ENCODE measurements around the gene JAKMIP3. TPM values are rescaled to one million over a fixed set of nuclear protein-coding genes. Genes with fewer than 3 reads are reported as not detected.

The JAKMIP3 gene
- total RNA-seq, 1 experiment from 2014 or later: 0.07 TPM

DNA sequence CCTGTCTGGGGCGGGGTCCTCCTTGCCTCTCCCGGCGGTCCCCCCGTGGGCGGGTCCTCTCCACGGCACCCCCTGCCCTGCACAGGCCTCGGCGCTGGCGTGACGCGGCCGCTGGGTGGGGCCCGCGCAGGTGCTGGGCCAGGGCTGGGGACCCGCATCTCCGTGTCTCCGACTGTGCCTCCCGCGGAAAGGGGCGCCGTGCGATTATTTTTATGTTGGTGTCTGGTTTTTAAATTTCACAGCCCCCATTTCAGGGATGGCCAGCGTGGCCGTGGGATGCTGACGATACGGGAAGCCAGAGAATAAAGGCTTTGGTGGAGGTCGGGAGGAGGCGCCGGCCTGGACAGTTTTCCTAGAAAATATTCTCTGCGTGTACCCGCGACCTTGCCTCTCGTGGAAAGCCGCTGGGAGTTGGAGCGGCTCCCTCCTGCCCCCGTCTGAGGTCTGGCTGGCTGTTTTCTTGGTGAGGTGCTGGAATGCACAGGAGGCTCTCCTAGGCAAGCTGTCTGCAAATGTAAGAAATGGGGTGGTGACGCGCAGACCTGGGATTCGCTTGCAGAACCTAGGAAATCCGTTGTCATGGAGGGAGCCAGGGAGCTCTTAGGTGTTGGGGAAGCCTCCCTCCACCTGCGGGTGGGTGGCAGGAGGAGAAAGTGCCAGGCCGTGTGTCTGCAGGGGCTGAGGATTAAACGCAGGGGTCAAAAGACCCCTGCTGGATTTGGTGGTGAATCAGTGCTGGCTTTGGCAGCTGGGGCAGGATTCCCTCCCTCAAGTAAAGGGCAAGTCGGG is 28.7 kb upstream of the JAKMIP3 start:
- Histone ChIP-seq H3K4me1 (ENCODE audit: low read length) (no peaks in the 10 kb centered on the region), H3K9me3 (ENCODE audit: low read length) (no peaks in the 10 kb centered on the region), H3K27me3 (ENCODE audit: low read length) (no peaks in the 10 kb centered on the region), H3K27ac (ENCODE audit: low read length) (no peak overlapping the region), H3K36me3 (ENCODE audit: insufficient read depth, low read length) (no peaks in the 10 kb centered on the region), H3K79me2 (ENCODE audit: low read length) (no peaks in the 10 kb centered on the region), H4K20me1 (ENCODE audit: insufficient read depth, low read depth, low read length) (no peaks in the 10 kb centered on the region), H3K4me2 (ENCODE audit: low read depth, low read length, poor library complexity, severe bottlenecking) (no peak overlapping the region), H3K9ac (ENCODE audit: low read length) (no peak overlapping the region), H2AFZ (ENCODE audit: low read length) (no peak overlapping the region), H3K4me3 (ENCODE audit: low read length) (no peak overlapping the region), H3K9me2 (replicated peaks; ENCODE audit: insufficient read depth, low read length) (no peaks in the 10 kb centered on the region)
- DNase-seq: no peak

- Histone ChIP-seq H3K9me3 (ENCODE audit: low read length) (no peaks in the 10 kb centered on the region), H3K79me2 (ENCODE audit: low read length) (no peaks in the 10 kb centered on the region), H3K27ac (ENCODE audit: low read length) (no peak overlapping the region), H3K9me2 (replicated peaks; ENCODE audit: insufficient read depth, low read length) (no peaks in the 10 kb centered on the region), H3K4me3 (ENCODE audit: low read length) (no peak overlapping the region), H3K9ac (ENCODE audit: low read length) (no peak overlapping the region), H3K36me3 (ENCODE audit: insufficient read depth, low read length) (no peaks in the 10 kb centered on the region), H3K4me2 (ENCODE audit: low read depth, low read length, poor library complexity, severe bottlenecking) (no peak overlapping the region), H4K20me1 (ENCODE audit: insufficient read depth, low read depth, low read length) (no peaks in the 10 kb centered on the region), H2AFZ (ENCODE audit: low read length) (no peak overlapping the region), H3K27me3 (ENCODE audit: low read length) (no peaks in the 10 kb centered on the region), H3K4me1 (ENCODE audit: low read length) (no peaks in the 10 kb centered on the region)
- DNase-seq: no peak
Measured at GRCh38 chr10:132037676-132037975, 28.1 kb upstream of the JAKMIP3 start.

GRCh38 chr10:132039371-132039770 is 26.4 kb upstream of the JAKMIP3 start:
- no peaks in the 10 kb centered on the region for H3K9me3 ChIP-seq (ENCODE audit: low read length)
- H3K36me3 ChIP-seq (ENCODE audit: insufficient read depth, low read length): no peaks in the 10 kb centered on the region
- no peak overlapping the region for H2AFZ ChIP-seq (ENCODE audit: low read length)
- no peaks in the 10 kb centered on the region for H3K9me2 ChIP-seq (replicated peaks; ENCODE audit: insufficient read depth, low read length)
- no peak for DNase-seq
- no peaks in the 10 kb centered on the region for H3K79me2 ChIP-seq (ENCODE audit: low read length)
- no peaks in the 10 kb centered on the region for H4K20me1 ChIP-seq (ENCODE audit: insufficient read depth, low read depth, low read length)
- H3K4me1 ChIP-seq (ENCODE audit: low read length): no peaks in the 10 kb centered on the region
- H3K4me2 ChIP-seq (ENCODE audit: low read depth, low read length, poor library complexity, severe bottlenecking): no peak overlapping the region
- no peak overlapping the region for H3K9ac ChIP-seq (ENCODE audit: low read length)
- H3K27me3 ChIP-seq (ENCODE audit: low read length): no peaks in the 10 kb centered on the region
- no peak overlapping the region for H3K4me3 ChIP-seq (ENCODE audit: low read length)
- no peak overlapping the region for H3K27ac ChIP-seq (ENCODE audit: low read length)

DNA sequence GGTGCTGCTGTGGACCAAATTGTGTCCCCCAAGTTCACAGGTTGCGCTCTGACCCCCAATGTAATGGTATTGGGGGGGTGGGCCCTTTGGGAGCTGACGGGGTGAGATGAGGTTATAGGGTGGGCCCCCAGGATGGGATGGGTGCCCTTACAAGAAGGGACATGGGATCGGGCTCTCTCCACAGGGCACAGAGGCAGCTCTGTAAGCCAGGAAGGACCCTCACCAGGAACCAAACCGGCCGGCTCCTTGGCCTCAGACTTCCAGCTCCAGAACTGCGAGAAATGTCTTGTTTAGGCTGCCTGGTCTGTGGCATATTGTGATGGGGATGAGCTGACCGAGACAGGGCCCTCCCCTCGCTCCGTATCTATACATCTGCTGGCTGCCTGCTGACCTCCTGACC is 25.7 kb upstream of the JAKMIP3 start:
- H3K27me3 ChIP-seq (ENCODE audit: low read length): no peaks in the 10 kb centered on the region
- no peaks in the 10 kb centered on the region for H3K79me2 ChIP-seq (ENCODE audit: low read length)

DNA sequence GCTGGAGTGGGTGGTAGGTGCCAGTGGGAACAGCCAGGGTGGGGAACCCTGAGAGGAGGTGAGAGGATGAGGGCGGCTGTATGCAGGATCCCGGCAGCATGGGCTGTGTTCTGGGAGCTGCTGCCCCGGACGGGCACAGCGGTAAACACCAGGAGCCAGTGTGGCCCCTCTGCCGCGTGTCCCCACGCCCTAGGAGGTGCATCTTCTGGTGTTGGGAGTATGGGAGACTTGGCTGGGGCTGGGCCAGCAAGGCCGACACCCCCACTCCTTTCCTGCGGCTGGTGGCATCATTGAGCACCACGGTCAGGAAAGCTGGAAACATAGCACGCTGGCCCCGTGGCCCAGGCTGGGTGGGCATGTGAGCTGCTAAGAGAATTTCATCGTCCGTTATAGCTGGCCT is 24.4 kb upstream of the JAKMIP3 start:
- Histone ChIP-seq H3K9ac (ENCODE audit: low read length) (no peak overlapping the region), H3K36me3 (ENCODE audit: insufficient read depth, low read length) (no peaks in the 10 kb centered on the region), H3K4me1 (ENCODE audit: low read length) (no peaks in the 10 kb centered on the region), H3K27ac (ENCODE audit: low read length) (no peak overlapping the region), H3K9me2 (replicated peaks; ENCODE audit: insufficient read depth, low read length) (no peaks in the 10 kb centered on the region), H2AFZ (ENCODE audit: low read length) (no peak overlapping the region), H4K20me1 (ENCODE audit: insufficient read depth, low read depth, low read length) (no peaks in the 10 kb centered on the region), H3K9me3 (ENCODE audit: low read length) (no peaks in the 10 kb centered on the region), H3K79me2 (ENCODE audit: low read length) (no peaks in the 10 kb centered on the region), H3K27me3 (ENCODE audit: low read length) (no peaks in the 10 kb centered on the region), H3K4me3 (ENCODE audit: low read length) (no peak overlapping the region), H3K4me2 (ENCODE audit: low read depth, low read length, poor library complexity, severe bottlenecking) (no peak overlapping the region)
- DNase-seq: no peak

More for the DNA sequence above, 25.7 kb upstream of the JAKMIP3 start:
- Histone ChIP-seq H3K9ac (ENCODE audit: low read length) (no peak overlapping the region), H4K20me1 (ENCODE audit: insufficient read depth, low read depth, low read length) (no peaks in the 10 kb centered on the region), H3K4me2 (ENCODE audit: low read depth, low read length, poor library complexity, severe bottlenecking) (no peak overlapping the region), H3K9me3 (ENCODE audit: low read length) (no peaks in the 10 kb centered on the region), H3K4me1 (ENCODE audit: low read length) (no peaks in the 10 kb centered on the region), H2AFZ (ENCODE audit: low read length) (no peak overlapping the region), H3K36me3 (ENCODE audit: insufficient read depth, low read length) (no peaks in the 10 kb centered on the region), H3K9me2 (replicated peaks; ENCODE audit: insufficient read depth, low read length) (no peaks in the 10 kb centered on the region), H3K27ac (ENCODE audit: low read length) (no peak overlapping the region), H3K4me3 (ENCODE audit: low read length) (no peak overlapping the region)
- DNase-seq: no peak

DNA sequence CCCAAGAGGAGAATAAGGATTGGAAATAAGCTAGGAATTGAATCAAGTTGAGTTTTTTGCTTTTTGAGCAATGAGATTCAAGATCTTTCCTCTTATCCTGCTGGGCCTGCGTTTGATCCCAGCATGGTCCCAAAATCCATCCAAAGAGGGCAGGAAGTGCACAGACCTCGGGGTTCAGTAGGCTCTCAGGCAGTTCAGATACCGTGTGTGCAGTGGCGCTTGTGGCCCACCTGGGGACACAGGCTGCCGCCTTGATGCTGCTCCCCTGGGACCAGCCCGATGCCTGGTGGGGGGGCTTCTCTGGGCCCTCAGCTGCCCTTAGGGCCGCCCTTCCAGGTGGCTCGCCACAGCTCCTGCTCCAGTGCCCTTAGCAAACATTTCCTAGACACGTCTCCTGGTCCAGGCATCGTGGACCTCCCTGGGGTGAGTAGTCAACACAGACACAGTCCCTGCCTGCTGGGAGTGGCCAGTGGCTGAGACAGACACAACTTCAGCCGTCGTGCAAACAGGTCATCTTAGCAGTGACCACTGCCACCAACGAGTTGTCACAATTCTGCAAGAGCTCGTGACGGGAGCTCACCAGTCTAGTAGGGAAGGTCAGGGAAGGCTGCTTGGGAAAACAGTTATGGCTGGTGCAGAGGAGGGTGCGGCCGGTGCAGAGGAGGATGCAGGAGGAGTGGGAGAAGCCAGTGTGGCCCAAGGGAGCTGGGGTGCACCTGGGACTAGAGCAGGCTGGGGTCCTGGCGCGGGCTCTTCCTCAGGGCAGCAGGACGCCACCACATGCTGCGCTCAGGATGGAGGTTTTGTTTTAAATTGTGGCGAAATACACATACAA is 21.7 kb upstream of the JAKMIP3 start:
- H2AFZ ChIP-seq (ENCODE audit: low read length): no peak overlapping the region
- H3K9ac ChIP-seq (ENCODE audit: low read length): no peak overlapping the region
- no peaks in the 10 kb centered on the region for H3K4me1 ChIP-seq (ENCODE audit: low read length)
- DNase-seq: no peak
- no peak overlapping the region for H3K4me3 ChIP-seq (ENCODE audit: low read length)
- H3K9me3 ChIP-seq (ENCODE audit: low read length): no peaks in the 10 kb centered on the region
- no peaks in the 10 kb centered on the region for H3K9me2 ChIP-seq (replicated peaks; ENCODE audit: insufficient read depth, low read length)
- H3K27me3 ChIP-seq (ENCODE audit: low read length): no peaks in the 10 kb centered on the region
- H4K20me1 ChIP-seq (ENCODE audit: insufficient read depth, low read depth, low read length): no peaks in the 10 kb centered on the region
- no peak overlapping the region for H3K27ac ChIP-seq (ENCODE audit: low read length)
- no peaks in the 10 kb centered on the region for H3K36me3 ChIP-seq (ENCODE audit: insufficient read depth, low read length)
- H3K79me2 ChIP-seq (ENCODE audit: low read length): no peaks in the 10 kb centered on the region
- H3K4me2 ChIP-seq (ENCODE audit: low read depth, low read length, poor library complexity, severe bottlenecking): no peak overlapping the region

DNA sequence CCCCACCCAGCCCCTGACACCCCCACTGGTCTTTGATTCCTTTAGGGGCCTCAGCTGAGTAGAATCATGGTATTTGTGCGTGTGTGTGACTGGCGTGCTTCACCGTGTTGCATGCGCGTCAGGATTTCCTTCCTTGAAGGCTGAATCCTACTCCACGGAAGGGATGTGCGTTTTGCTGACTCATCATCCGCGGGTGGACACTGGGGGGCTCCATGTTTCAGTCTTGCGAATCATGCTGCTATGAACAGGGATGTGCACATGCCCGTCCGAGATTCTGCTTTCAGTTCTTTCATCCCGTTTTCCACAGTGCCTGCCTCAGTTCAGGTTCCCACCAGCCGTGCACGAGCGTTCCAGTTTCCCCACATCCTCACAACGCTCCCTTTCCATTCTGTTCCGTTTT is 20.9 kb upstream of the JAKMIP3 start:
- Histone ChIP-seq H4K20me1 (ENCODE audit: insufficient read depth, low read depth, low read length) (no peaks in the 10 kb centered on the region), H3K4me1 (ENCODE audit: low read length) (no peaks in the 10 kb centered on the region), H3K4me2 (ENCODE audit: low read depth, low read length, poor library complexity, severe bottlenecking) (no peak overlapping the region), H3K9ac (ENCODE audit: low read length) (no peak overlapping the region), H3K79me2 (ENCODE audit: low read length) (no peaks in the 10 kb centered on the region), H3K4me3 (ENCODE audit: low read length) (no peak overlapping the region), H3K9me3 (ENCODE audit: low read length) (no peaks in the 10 kb centered on the region), H3K9me2 (replicated peaks; ENCODE audit: insufficient read depth, low read length) (no peaks in the 10 kb centered on the region), H3K27ac (ENCODE audit: low read length) (no peak overlapping the region), H2AFZ (ENCODE audit: low read length) (no peak overlapping the region), H3K27me3 (ENCODE audit: low read length) (no peaks in the 10 kb centered on the region), H3K36me3 (ENCODE audit: insufficient read depth, low read length) (no peaks in the 10 kb centered on the region)
- DNase-seq: no peak

DNA sequence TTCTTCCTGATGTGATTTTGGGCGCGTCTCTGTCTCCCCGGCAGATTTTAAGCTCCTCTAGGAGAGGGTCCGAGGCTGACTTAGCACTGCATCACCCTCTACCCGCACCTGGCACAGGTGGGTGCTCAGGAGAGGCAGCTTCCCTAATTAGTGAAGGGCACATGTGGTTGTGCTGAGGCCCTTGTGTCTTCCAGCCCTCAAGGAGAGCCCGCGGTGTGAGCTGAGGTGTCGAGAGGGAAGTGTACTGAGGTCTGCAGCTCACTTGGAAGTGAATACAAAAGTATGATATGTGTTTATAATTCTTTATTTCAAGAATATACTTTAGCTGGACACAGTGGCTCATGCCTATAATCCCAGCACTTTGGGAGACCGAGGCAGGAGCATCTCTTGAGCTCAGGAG is 20.4 kb upstream of the JAKMIP3 start:
- Histone ChIP-seq H3K27me3 (ENCODE audit: low read length) (no peaks in the 10 kb centered on the region), H3K4me3 (ENCODE audit: low read length) (no peak overlapping the region), H3K9ac (ENCODE audit: low read length) (no peak overlapping the region), H2AFZ (ENCODE audit: low read length) (no peak overlapping the region), H3K79me2 (ENCODE audit: low read length) (no peaks in the 10 kb centered on the region), H3K9me2 (replicated peaks; ENCODE audit: insufficient read depth, low read length) (no peaks in the 10 kb centered on the region), H3K4me2 (ENCODE audit: low read depth, low read length, poor library complexity, severe bottlenecking) (no peak overlapping the region), H3K9me3 (ENCODE audit: low read length) (no peaks in the 10 kb centered on the region), H3K36me3 (ENCODE audit: insufficient read depth, low read length) (no peaks in the 10 kb centered on the region), H4K20me1 (ENCODE audit: insufficient read depth, low read depth, low read length) (no peaks in the 10 kb centered on the region), H3K27ac (ENCODE audit: low read length) (no peak overlapping the region), H3K4me1 (ENCODE audit: low read length) (no peaks in the 10 kb centered on the region)
- DNase-seq: no peak

All from Karpas-422 (cell line).